ENCODE results near the gene TPPP.
"Not testable (repeated sequence)": the region's sequence is repeated elsewhere in the genome, so short reads cannot be mapped to it uniquely, and the experiment has no call there.

The TPPP gene

GRCh38 chr5:628351-629205 lies 64.6 kb downstream of the TPPP start:
- H3K9ac ChIP-seq (ENCODE audit: low read length); H3K9me3 ChIP-seq (ENCODE audit: control insufficient read depth, insufficient read depth, low read depth, low read length); H3K27me3 ChIP-seq (ENCODE audit: control insufficient read depth, insufficient read depth, low read length); H3K4me3 ChIP-seq (ENCODE audit: low read depth, low read length); H3K27ac ChIP-seq (ENCODE audit: low read depth, low read length); H3K4me1 ChIP-seq (ENCODE audit: control insufficient read depth, insufficient read depth, low read length): not testable (repeated sequence)
- peaks cover 58% of the 10 kb centered on the region for H3K36me3 ChIP-seq (ENCODE audit: control insufficient read depth, insufficient read depth, low read length)

GRCh38 chr5:627840-628239 lies 65.3 kb downstream of the TPPP start:
- Histone ChIP-seq H3K4me3 (ENCODE audit: low read depth, low read length) (no peak overlapping the region), H3K4me1 (ENCODE audit: control insufficient read depth, insufficient read depth, low read length) (no peaks in the 10 kb centered on the region), H3K9me3 (ENCODE audit: control insufficient read depth, insufficient read depth, low read depth, low read length) (no peaks in the 10 kb centered on the region), H3K27ac (ENCODE audit: low read depth, low read length) (no peak overlapping the region), H3K36me3 (ENCODE audit: control insufficient read depth, insufficient read depth, low read length) (peaks cover 63% of the 10 kb centered on the region), H3K27me3 (ENCODE audit: control insufficient read depth, insufficient read depth, low read length) (no peaks in the 10 kb centered on the region), H3K9ac (ENCODE audit: low read length) (no peak overlapping the region)

- H3K9me3 ChIP-seq (ENCODE audit: control insufficient read depth, insufficient read depth, low read depth, low read length), result no peaks in the 10 kb centered on the region
- H3K4me3 ChIP-seq (ENCODE audit: low read depth, low read length), result no peak overlapping the region
- H3K27ac ChIP-seq (ENCODE audit: low read depth, low read length), result no peak overlapping the region
- H3K4me1 ChIP-seq (ENCODE audit: control insufficient read depth, insufficient read depth, low read length), result no peaks in the 10 kb centered on the region
- H3K27me3 ChIP-seq (ENCODE audit: control insufficient read depth, insufficient read depth, low read length), result no peaks in the 10 kb centered on the region
- H3K36me3 ChIP-seq (ENCODE audit: control insufficient read depth, insufficient read depth, low read length), result peaks cover 71% of the 10 kb centered on the region
- H3K9ac ChIP-seq (ENCODE audit: low read length), result no peak overlapping the region
Observed at GRCh38 chr5:626850-627249, 66.3 kb downstream of the TPPP start.

- Histone ChIP-seq H3K36me3 (ENCODE audit: control insufficient read depth, insufficient read depth, low read length) (peaks cover 85% of the 10 kb centered on the region), H3K4me1 (ENCODE audit: control insufficient read depth, insufficient read depth, low read length) (no peaks in the 10 kb centered on the region), H3K9me3 (ENCODE audit: control insufficient read depth, insufficient read depth, low read depth, low read length) (no peaks in the 10 kb centered on the region), H3K27ac (ENCODE audit: low read depth, low read length) (no peak overlapping the region), H3K27me3 (ENCODE audit: control insufficient read depth, insufficient read depth, low read length) (no peaks in the 10 kb centered on the region), H3K9ac (ENCODE audit: low read length) (no peak overlapping the region), H3K4me3 (ENCODE audit: low read depth, low read length) (no peak overlapping the region)
Observed at GRCh38 chr5:625516-625915, 67.6 kb downstream of the TPPP start.

- H3K4me1 ChIP-seq (ENCODE audit: control insufficient read depth, insufficient read depth, low read length), result no peaks in the 10 kb centered on the region
- no peak overlapping the region for H3K4me3 ChIP-seq (ENCODE audit: low read depth, low read length)
- H3K9me3 ChIP-seq (ENCODE audit: control insufficient read depth, insufficient read depth, low read depth, low read length), result no peaks in the 10 kb centered on the region
- H3K9ac ChIP-seq (ENCODE audit: low read length), result peak overlapping the region; percentile 26
- no peak overlapping the region for H3K27ac ChIP-seq (ENCODE audit: low read depth, low read length)
- H3K36me3 ChIP-seq (ENCODE audit: control insufficient read depth, insufficient read depth, low read length), result peaks cover 91% of the 10 kb centered on the region
- no peaks in the 10 kb centered on the region for H3K27me3 ChIP-seq (ENCODE audit: control insufficient read depth, insufficient read depth, low read length)
Observed at GRCh38 chr5:624951-625230, 68.3 kb downstream of the TPPP start.

- no peak overlapping the region for H3K9ac ChIP-seq (ENCODE audit: low read length)
- H3K27me3 ChIP-seq (ENCODE audit: control insufficient read depth, insufficient read depth, low read length), result no peaks in the 10 kb centered on the region
- no peaks in the 10 kb centered on the region for H3K4me1 ChIP-seq (ENCODE audit: control insufficient read depth, insufficient read depth, low read length)
- H3K9me3 ChIP-seq (ENCODE audit: control insufficient read depth, insufficient read depth, low read depth, low read length), result no peaks in the 10 kb centered on the region
- H3K4me3 ChIP-seq (ENCODE audit: low read depth, low read length), result no peak overlapping the region
- H3K36me3 ChIP-seq (ENCODE audit: control insufficient read depth, insufficient read depth, low read length), result peaks cover 97% of the 10 kb centered on the region
- H3K27ac ChIP-seq (ENCODE audit: low read depth, low read length), result no peak overlapping the region
Observed at GRCh38 chr5:624118-624950, 68.8 kb downstream of the TPPP start.

- H3K36me3 ChIP-seq (ENCODE audit: control insufficient read depth, insufficient read depth, low read length), result peaks cover 98% of the 10 kb centered on the region
- no peaks in the 10 kb centered on the region for H3K4me1 ChIP-seq (ENCODE audit: control insufficient read depth, insufficient read depth, low read length)
- H3K9ac ChIP-seq (ENCODE audit: low read length), result no peak overlapping the region
- no peak overlapping the region for H3K4me3 ChIP-seq (ENCODE audit: low read depth, low read length)
- no peaks in the 10 kb centered on the region for H3K27me3 ChIP-seq (ENCODE audit: control insufficient read depth, insufficient read depth, low read length)
- H3K27ac ChIP-seq (ENCODE audit: low read depth, low read length), result no peak overlapping the region
- no peaks in the 10 kb centered on the region for H3K9me3 ChIP-seq (ENCODE audit: control insufficient read depth, insufficient read depth, low read depth, low read length)
Observed at GRCh38 chr5:623531-623930, 69.6 kb downstream of the TPPP start.

GRCh38 chr5:622946-623522 lies 70.1 kb downstream of the TPPP start:
- Histone ChIP-seq H3K36me3 (ENCODE audit: control insufficient read depth, insufficient read depth, low read length) (peaks cover 96% of the 10 kb centered on the region), H3K27me3 (ENCODE audit: control insufficient read depth, insufficient read depth, low read length) (no peaks in the 10 kb centered on the region), H3K9me3 (ENCODE audit: control insufficient read depth, insufficient read depth, low read depth, low read length) (no peaks in the 10 kb centered on the region), H3K27ac (ENCODE audit: low read depth, low read length) (no peak overlapping the region), H3K9ac (ENCODE audit: low read length) (no peak overlapping the region), H3K4me3 (ENCODE audit: low read depth, low read length) (no peak overlapping the region), H3K4me1 (ENCODE audit: control insufficient read depth, insufficient read depth, low read length) (no peaks in the 10 kb centered on the region)

- H3K9me3 ChIP-seq (ENCODE audit: control insufficient read depth, insufficient read depth, low read depth, low read length), result no peaks in the 10 kb centered on the region
- no peaks in the 10 kb centered on the region for H3K4me1 ChIP-seq (ENCODE audit: control insufficient read depth, insufficient read depth, low read length)
- H3K9ac ChIP-seq (ENCODE audit: low read length), result no peak overlapping the region
- peaks cover 89% of the 10 kb centered on the region for H3K36me3 ChIP-seq (ENCODE audit: control insufficient read depth, insufficient read depth, low read length)
- H3K27ac ChIP-seq (ENCODE audit: low read depth, low read length), result no peak overlapping the region
- no peaks in the 10 kb centered on the region for H3K27me3 ChIP-seq (ENCODE audit: control insufficient read depth, insufficient read depth, low read length)
- H3K4me3 ChIP-seq (ENCODE audit: low read depth, low read length), result no peak overlapping the region
Observed at GRCh38 chr5:622359-622758, 70.8 kb downstream of the TPPP start.

- no peak overlapping the region for H3K27ac ChIP-seq (ENCODE audit: low read depth, low read length)
- H3K4me1 ChIP-seq (ENCODE audit: control insufficient read depth, insufficient read depth, low read length), result no peaks in the 10 kb centered on the region
- no peak overlapping the region for H3K9ac ChIP-seq (ENCODE audit: low read length)
- no peak overlapping the region for H3K4me3 ChIP-seq (ENCODE audit: low read depth, low read length)
- H3K27me3 ChIP-seq (ENCODE audit: control insufficient read depth, insufficient read depth, low read length), result no peaks in the 10 kb centered on the region
- peaks cover 79% of the 10 kb centered on the region for H3K36me3 ChIP-seq (ENCODE audit: control insufficient read depth, insufficient read depth, low read length)
- H3K9me3 ChIP-seq (ENCODE audit: control insufficient read depth, insufficient read depth, low read depth, low read length), result no peaks in the 10 kb centered on the region
Observed at GRCh38 chr5:621341-621761, 71.8 kb downstream of the TPPP start.

- no peak overlapping the region for H3K9ac ChIP-seq (ENCODE audit: low read length)
- H3K4me3 ChIP-seq (ENCODE audit: low read depth, low read length), result no peak overlapping the region
- no peaks in the 10 kb centered on the region for H3K27me3 ChIP-seq (ENCODE audit: control insufficient read depth, insufficient read depth, low read length)
- H3K27ac ChIP-seq (ENCODE audit: low read depth, low read length), result no peak overlapping the region
- H3K9me3 ChIP-seq (ENCODE audit: control insufficient read depth, insufficient read depth, low read depth, low read length), result no peaks in the 10 kb centered on the region
- no peaks in the 10 kb centered on the region for H3K4me1 ChIP-seq (ENCODE audit: control insufficient read depth, insufficient read depth, low read length)
- peaks cover 72% of the 10 kb centered on the region for H3K36me3 ChIP-seq (ENCODE audit: control insufficient read depth, insufficient read depth, low read length)
Observed at GRCh38 chr5:620586-621180, 72.5 kb downstream of the TPPP start.

Data from HUES6 (cell line).